GM10266 (cell line): ENCODE measurements around the gene OR6C3.
"Not testable (repeated sequence)": the region's sequence is repeated elsewhere in the genome, so short reads cannot be mapped to it uniquely, and the experiment has no call there.

Experiments used
- DNase-seq: peaks from one replicate; pipeline ENCODE4 v3.0.0; 2012; ENCODE audit errors: extremely low spot score
- CTCF ChIP-seq: IDR thresholded peaks from 2 replicates; pipeline ENCODE4 v1.5.1; 2012; ENCODE audit warnings: mild to moderate bottlenecking, low read depth; ENCODE audit not compliant: control insufficient read depth, insufficient read depth; ENCODE audit errors: missing control alignments

The OR6C3 gene

GRCh38 chr12:55330446-55330845 is at the start of gene OR6C3:
OR6C3 (plus strand) TSS chr12:55330746; CDS start chr12:55331701, 955 bp downstream.
- TF ChIP-seq CTCF = no peak
- no peak for DNase-seq

GRCh38 chr12:55280991-55281390 is 49.6 kb upstream of the OR6C3 start:
- no peak for DNase-seq
- no peak for TF ChIP-seq CTCF

- no peak for TF ChIP-seq CTCF
- no peak for DNase-seq
Observed at GRCh38 chr12:55289999-55290398, 40.5 kb upstream of the OR6C3 start.

- no peak for TF ChIP-seq CTCF
- DNase-seq = no peak
Observed at GRCh38 chr12:55296469-55296868, 34.1 kb upstream of the OR6C3 start, which contains the start of gene OR6C6. OR6C6 (minus strand) TSS chr12:55296569; CDS start chr12:55295232, 1,337 bp downstream.

- DNase-seq = no peak
- TF ChIP-seq CTCF = no peak
Observed at GRCh38 chr12:55314043-55314442, 16.5 kb upstream of the OR6C3 start, which contains the start of gene OR6C1. OR6C1 (plus strand) TSS chr12:55314343; CDS start chr12:55320600, 6,257 bp downstream.

- no peak for DNase-seq
- no peak for TF ChIP-seq CTCF
Observed at GRCh38 chr12:55320201-55320600, 10.3 kb upstream of the OR6C3 start.

GRCh38 chr12:55325801-55326200 is 4.7 kb upstream of the OR6C3 start:
- not testable (repeated sequence) for DNase-seq

- no peak for DNase-seq
- no peak for TF ChIP-seq CTCF
Observed at GRCh38 chr12:55336002-55336401, 5.5 kb downstream of the OR6C3 start.

GRCh38 chr12:55355338-55355737 is 24.8 kb downstream of the OR6C3 start:
- not testable (repeated sequence) for DNase-seq
